Memory B cell (primary cell): ENCODE data around the gene CDK5RAP1.

Source experiments
- ATAC-seq: fragments of 150-1000 bp; cut with Tn5 transposase; 2 replicates; pipeline ENCODE4 v1.10.0; 2021; ENCODE audit warnings: low read depth, mild to moderate bottlenecking, moderate library complexity
- DNase-seq, 2 donors: peaks; one replicate each; pipeline ENCODE4 v3.0.0; 2022; ENCODE audit warnings: low spot score in 2 of 2
- H3K27ac Mint-ChIP-seq: one replicate; pipeline ENCODE4 v1.8.0; 2022; ENCODE audit warnings: mild to moderate bottlenecking, moderate library complexity, mixed read lengths
- H3K27me3 Mint-ChIP-seq: one replicate; pipeline ENCODE4 v1.8.0; 2022; ENCODE audit warnings: mixed read lengths
- H3K36me3 Mint-ChIP-seq: one replicate; pipeline ENCODE4 v1.8.0; 2022; ENCODE audit warnings: mild to moderate bottlenecking, mixed read lengths
- H3K4me1 Mint-ChIP-seq: one replicate; pipeline ENCODE4 v1.8.0; 2022; ENCODE audit warnings: mixed read lengths
- H3K4me3 Mint-ChIP-seq: one replicate; pipeline ENCODE4 v1.8.0; 2022; ENCODE audit warnings: mild to moderate bottlenecking, moderate library complexity, mixed read lengths
- H3K9me3 Mint-ChIP-seq: one replicate; pipeline ENCODE4 v1.8.0; 2022; ENCODE audit warnings: mixed read lengths

The CDK5RAP1 gene

GRCh38 chr20:33343521-33343920 lies 57.8 kb downstream of the CDK5RAP1 start:
- H3K36me3 Mint-ChIP-seq = no peaks in the 10 kb centered on the region
- peaks cover 3% of the 10 kb centered on the region for H3K27me3 Mint-ChIP-seq
- no peak overlapping the region for H3K4me3 Mint-ChIP-seq

GRCh38 chr20:33339515-33340058 lies 61.7 kb downstream of the CDK5RAP1 start:
- Mint-ChIP-seq H3K27ac (no peak overlapping the region), H3K4me1 (peaks cover 10% of the 10 kb centered on the region), H3K36me3 (peaks cover 2% of the 10 kb centered on the region), H3K9me3 (peaks cover 1% of the 10 kb centered on the region), H3K27me3 (peaks cover 4% of the 10 kb centered on the region), H3K4me3 (no peak overlapping the region)
- no peak for ATAC-seq
- DNase-seq = no peak

More at GRCh38 chr20:33343521-33343920, 57.8 kb downstream of the CDK5RAP1 start:
- Mint-ChIP-seq H3K9me3 (no peaks in the 10 kb centered on the region), H3K4me1 (peaks cover 4% of the 10 kb centered on the region), H3K27ac (no peak overlapping the region)
- DNase-seq = no peak
- ATAC-seq = no peak

- peaks cover 10% of the 10 kb centered on the region for H3K27me3 Mint-ChIP-seq
- no peak overlapping the region for H3K4me3 Mint-ChIP-seq
- peaks cover 1% of the 10 kb centered on the region for H3K9me3 Mint-ChIP-seq
- H3K36me3 Mint-ChIP-seq = peaks cover 2% of the 10 kb centered on the region
- ATAC-seq = no peak
- H3K27ac Mint-ChIP-seq = no peak overlapping the region
- H3K4me1 Mint-ChIP-seq = peaks cover 10% of the 10 kb centered on the region
- DNase-seq = no peak
Observed at GRCh38 chr20:33338467-33339258, 62.7 kb downstream of the CDK5RAP1 start.

GRCh38 chr20:33337531-33338165 lies 63.7 kb downstream of the CDK5RAP1 start:
- peaks cover 10% of the 10 kb centered on the region for H3K4me1 Mint-ChIP-seq
- H3K4me3 Mint-ChIP-seq = peak overlapping the region; percentile 13
- H3K27ac Mint-ChIP-seq = no peak overlapping the region
- peaks cover 10% of the 10 kb centered on the region for H3K27me3 Mint-ChIP-seq
- H3K36me3 Mint-ChIP-seq = peaks cover 2% of the 10 kb centered on the region
- ATAC-seq (peak; percentile 31), DNase-seq (no peak)
- H3K9me3 Mint-ChIP-seq = peaks cover 1% of the 10 kb centered on the region

- peaks cover 10% of the 10 kb centered on the region for H3K4me1 Mint-ChIP-seq
- H3K4me3 Mint-ChIP-seq = peak overlapping the region; percentile 0
- ATAC-seq (no peak), DNase-seq (no peak)
- no peak overlapping the region for H3K27ac Mint-ChIP-seq
- peaks cover 1% of the 10 kb centered on the region for H3K9me3 Mint-ChIP-seq
- peaks cover 11% of the 10 kb centered on the region for H3K27me3 Mint-ChIP-seq
- H3K36me3 Mint-ChIP-seq = peaks cover 2% of the 10 kb centered on the region
Observed at GRCh38 chr20:33337119-33337518, 64.2 kb downstream of the CDK5RAP1 start.

GRCh38 chr20:33336375-33336774 lies 64.9 kb downstream of the CDK5RAP1 start:
- Mint-ChIP-seq H3K9me3 (peaks cover 1% of the 10 kb centered on the region), H3K4me1 (peaks cover 10% of the 10 kb centered on the region), H3K36me3 (peaks cover 2% of the 10 kb centered on the region), H3K27me3 (peaks cover 11% of the 10 kb centered on the region), H3K27ac (no peak overlapping the region), H3K4me3 (no peak overlapping the region)
- ATAC-seq = no peak
- DNase-seq = no peak

- Mint-ChIP-seq H3K9me3 (peaks cover 1% of the 10 kb centered on the region), H3K27me3 (peaks cover 9% of the 10 kb centered on the region), H3K4me3 (no peak overlapping the region), H3K27ac (no peak overlapping the region), H3K36me3 (peaks cover 2% of the 10 kb centered on the region), H3K4me1 (peaks cover 10% of the 10 kb centered on the region)
- DNase-seq (no peak), ATAC-seq (no peak)
Observed at GRCh38 chr20:33334111-33334510, 67.2 kb downstream of the CDK5RAP1 start.

GRCh38 chr20:33333616-33334015 lies 67.7 kb downstream of the CDK5RAP1 start:
- DNase-seq = no peak
- Mint-ChIP-seq H3K4me3 (no peak overlapping the region), H3K36me3 (peaks cover 2% of the 10 kb centered on the region), H3K27me3 (peaks cover 10% of the 10 kb centered on the region), H3K27ac (no peak overlapping the region), H3K4me1 (peaks cover 10% of the 10 kb centered on the region), H3K9me3 (peaks cover 1% of the 10 kb centered on the region)
- ATAC-seq = no peak

- H3K27me3 Mint-ChIP-seq = peaks cover 11% of the 10 kb centered on the region
- H3K27ac Mint-ChIP-seq = no peak overlapping the region
- no peak for DNase-seq
- peaks cover 9% of the 10 kb centered on the region for H3K4me1 Mint-ChIP-seq
- peaks cover 2% of the 10 kb centered on the region for H3K36me3 Mint-ChIP-seq
- ATAC-seq = no peak
- H3K9me3 Mint-ChIP-seq = peaks cover 1% of the 10 kb centered on the region
- H3K4me3 Mint-ChIP-seq = no peak overlapping the region
Observed at GRCh38 chr20:33332905-33333456, 68.3 kb downstream of the CDK5RAP1 start.

GRCh38 chr20:33328157-33329137 lies 72.9 kb downstream of the CDK5RAP1 start:
- no peaks in the 10 kb centered on the region for H3K4me1 Mint-ChIP-seq
- no peak overlapping the region for H3K27ac Mint-ChIP-seq
- peaks cover 9% of the 10 kb centered on the region for H3K27me3 Mint-ChIP-seq
- no peak overlapping the region for H3K4me3 Mint-ChIP-seq
- DNase-seq (no peak), ATAC-seq (no peak)
- no peaks in the 10 kb centered on the region for H3K36me3 Mint-ChIP-seq
- H3K9me3 Mint-ChIP-seq = no peaks in the 10 kb centered on the region

GRCh38 chr20:33325350-33325749 lies 76.0 kb downstream of the CDK5RAP1 start:
- Mint-ChIP-seq H3K27me3 (peaks cover 11% of the 10 kb centered on the region), H3K4me1 (no peaks in the 10 kb centered on the region), H3K36me3 (no peaks in the 10 kb centered on the region), H3K4me3 (no peak overlapping the region), H3K27ac (no peak overlapping the region), H3K9me3 (no peaks in the 10 kb centered on the region)
- DNase-seq (no peak), ATAC-seq (no peak)

GRCh38 chr20:33323236-33323635 lies 78.1 kb downstream of the CDK5RAP1 start:
- peaks cover 13% of the 10 kb centered on the region for H3K27me3 Mint-ChIP-seq
- no peak for DNase-seq
- no peak overlapping the region for H3K27ac Mint-ChIP-seq
- no peak overlapping the region for H3K4me3 Mint-ChIP-seq
- no peaks in the 10 kb centered on the region for H3K36me3 Mint-ChIP-seq
- no peak for ATAC-seq
- no peaks in the 10 kb centered on the region for H3K4me1 Mint-ChIP-seq
- no peaks in the 10 kb centered on the region for H3K9me3 Mint-ChIP-seq

- H3K27me3 Mint-ChIP-seq = peaks cover 14% of the 10 kb centered on the region
- DNase-seq = no peak
Observed at GRCh38 chr20:33322456-33322855, 78.9 kb downstream of the CDK5RAP1 start.

More at GRCh38 chr20:33322456-33322855, 78.9 kb downstream of the CDK5RAP1 start:
- no peaks in the 10 kb centered on the region for H3K9me3 Mint-ChIP-seq
- no peaks in the 10 kb centered on the region for H3K4me1 Mint-ChIP-seq
- no peak overlapping the region for H3K4me3 Mint-ChIP-seq
- ATAC-seq = no peak
- H3K36me3 Mint-ChIP-seq = no peaks in the 10 kb centered on the region
- H3K27ac Mint-ChIP-seq = no peak overlapping the region
